ENCODE data around the gene RET. TPM values are rescaled to one million over a fixed set of nuclear protein-coding genes. Genes with fewer than 3 reads are reported as not detected.

RET gene
- total RNA-seq, 6 experiments from 2014 or later = 0.53 to 10.2 (median 1.4) TPM

DNA sequence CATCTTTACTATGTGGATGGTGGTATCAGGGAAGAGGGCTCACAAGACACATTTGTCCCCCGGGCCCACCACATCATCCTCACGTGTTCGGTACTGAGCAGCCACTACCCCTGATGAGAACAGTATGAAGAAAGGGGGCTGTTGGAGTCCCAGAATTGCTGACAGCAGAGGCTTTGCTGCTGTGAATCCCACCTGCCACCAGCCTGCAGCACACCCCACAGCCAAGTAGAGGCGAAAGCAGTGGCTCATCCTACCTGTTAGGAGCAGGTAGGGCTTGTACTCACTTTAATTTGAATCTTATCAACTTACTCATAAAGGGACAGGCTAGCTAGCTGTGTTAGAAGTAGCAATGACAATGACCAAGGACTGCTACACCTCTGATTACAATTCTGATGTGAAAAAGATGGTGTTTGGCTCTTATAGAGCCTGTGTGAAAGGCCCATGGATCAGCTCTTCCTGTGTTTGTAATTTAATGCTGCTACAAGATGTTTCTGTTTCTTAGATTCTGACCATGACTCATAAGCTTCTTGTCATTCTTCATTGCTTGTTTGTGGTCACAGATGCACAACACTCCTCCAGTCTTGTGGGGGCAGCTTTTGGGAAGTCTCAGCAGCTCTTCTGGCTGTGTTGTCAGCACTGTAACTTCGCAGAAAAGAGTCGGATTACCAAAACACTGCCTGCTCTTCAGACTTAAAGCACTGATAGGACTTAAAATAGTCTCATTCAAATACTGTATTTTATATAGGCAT lies 52.3 kb downstream of the RET start:
- no peaks in the 10 kb centered on the region for H3K9me3 ChIP-seq
- H3K4me1 ChIP-seq = no peaks in the 10 kb centered on the region
- no peaks in the 10 kb centered on the region for H3K27me3 ChIP-seq
- H3K27ac ChIP-seq = no peak overlapping the region
- ATAC-seq (peak in 2 of 4 donors; percentile 30 to 59), DNase-seq (peak in 1 of 3 donors; percentile 21)
- no peak for TF ChIP-seq POLR2A (IDR thresholded peaks at IDR 0.05)
- TF ChIP-seq, protein P1, sequence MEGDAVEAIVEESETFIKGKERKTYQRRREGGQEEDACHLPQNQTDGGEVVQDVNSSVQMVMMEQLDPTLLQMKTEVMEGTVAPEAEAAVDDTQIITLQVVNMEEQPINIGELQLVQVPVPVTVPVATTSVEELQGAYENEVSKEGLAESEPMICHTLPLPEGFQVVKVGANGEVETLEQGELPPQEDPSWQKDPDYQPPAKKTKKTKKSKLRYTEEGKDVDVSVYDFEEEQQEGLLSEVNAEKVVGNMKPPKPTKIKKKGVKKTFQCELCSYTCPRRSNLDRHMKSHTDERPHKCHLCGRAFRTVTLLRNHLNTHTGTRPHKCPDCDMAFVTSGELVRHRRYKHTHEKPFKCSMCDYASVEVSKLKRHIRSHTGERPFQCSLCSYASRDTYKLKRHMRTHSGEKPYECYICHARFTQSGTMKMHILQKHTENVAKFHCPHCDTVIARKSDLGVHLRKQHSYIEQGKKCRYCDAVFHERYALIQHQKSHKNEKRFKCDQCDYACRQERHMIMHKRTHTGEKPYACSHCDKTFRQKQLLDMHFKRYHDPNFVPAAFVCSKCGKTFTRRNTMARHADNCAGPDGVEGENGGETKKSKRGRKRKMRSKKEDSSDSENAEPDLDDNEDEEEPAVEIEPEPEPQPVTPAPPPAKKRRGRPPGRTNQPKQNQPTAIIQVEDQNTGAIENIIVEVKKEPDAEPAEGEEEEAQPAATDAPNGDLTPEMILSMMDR (IDR thresholded peaks at IDR 0.05) = no peak
- H3K36me3 ChIP-seq = no peaks in the 10 kb centered on the region
- 66% methylated on average over 6 of the region's 6 CpGs for whole genome bisulfite sequencing (ENCODE audit: insufficient coverage, low coverage, low lambda C conversion rate, missing lambda C conversion rate)
- intact Hi-C loops (cut with DNase I) = no loop called here
- no peak overlapping the region for H3K4me3 ChIP-seq

DNA sequence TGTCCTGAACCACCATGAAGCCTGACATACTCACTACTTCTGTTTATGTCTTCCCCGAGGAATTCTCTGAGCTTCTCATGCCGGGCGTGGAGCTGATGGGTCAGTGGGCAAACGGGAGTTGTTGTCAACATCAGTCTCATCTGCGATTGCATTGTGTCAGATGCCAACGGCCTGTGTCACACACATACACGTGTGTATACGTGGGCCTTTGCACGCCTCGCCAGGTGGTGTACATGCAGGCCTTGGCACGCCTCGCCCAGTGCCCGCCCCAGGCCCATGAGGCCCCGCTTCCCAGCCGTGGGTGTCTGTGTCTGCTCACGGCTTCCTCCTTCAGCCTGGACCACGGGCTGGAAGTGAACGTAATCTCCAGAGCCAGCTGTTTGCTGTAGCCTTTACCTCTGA lies 53.9 kb downstream of the RET start:
- Histone ChIP-seq H3K36me3 (no peaks in the 10 kb centered on the region), H3K27me3 (no peaks in the 10 kb centered on the region), H3K4me1 (no peaks in the 10 kb centered on the region), H3K4me3 (no peak overlapping the region), H3K27ac (no peak overlapping the region), H3K9me3 (no peaks in the 10 kb centered on the region)
- intact Hi-C loops (cut with DNase I) = no loop called here
- TF ChIP-seq, protein P1 (IDR thresholded peaks at IDR 0.05) = no peak
- TF ChIP-seq POLR2A (IDR thresholded peaks at IDR 0.05) = no peak
- ATAC-seq (no peak), DNase-seq (peak in 1 of 3 donors; percentile 40)
- WGBS (ENCODE audit: insufficient coverage, low coverage, low lambda C conversion rate, missing lambda C conversion rate) = 69% methylated on average over 4 of the region's 18 CpGs

DNA sequence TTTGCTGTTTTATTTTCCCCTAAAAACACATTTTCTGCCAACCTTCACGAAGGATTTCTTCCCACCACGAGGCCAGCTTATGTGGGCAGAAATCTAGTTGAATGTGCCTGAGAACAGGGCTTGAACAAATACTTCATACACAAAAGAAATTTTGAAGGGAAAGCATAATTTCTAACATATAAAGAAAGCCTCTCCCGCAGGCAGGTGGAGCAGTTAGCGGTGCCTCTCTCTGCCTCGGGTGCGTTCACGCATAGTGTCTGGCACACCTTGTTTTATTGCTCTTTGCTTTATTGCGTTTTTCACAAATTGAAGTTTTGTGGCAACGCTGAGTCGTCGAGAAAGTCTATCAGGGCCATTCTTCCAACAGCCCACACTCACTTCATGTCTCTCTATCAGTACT lies 54.4 kb downstream of the RET start:
- H3K9me3 ChIP-seq = no peaks in the 10 kb centered on the region
- no peaks in the 10 kb centered on the region for H3K4me1 ChIP-seq
- H3K4me3 ChIP-seq = no peak overlapping the region
- no peaks in the 10 kb centered on the region for H3K36me3 ChIP-seq
- DNase-seq (peak in 1 of 3 donors; percentile 10), ATAC-seq (no peak)
- intact Hi-C loops (cut with DNase I) = no loop called here
- H3K27ac ChIP-seq = no peak overlapping the region
- TF ChIP-seq, protein P1 (IDR thresholded peaks at IDR 0.05) = no peak
- TF ChIP-seq POLR2A (IDR thresholded peaks at IDR 0.05) = no peak
- WGBS (ENCODE audit: insufficient coverage, low coverage, low lambda C conversion rate, missing lambda C conversion rate) = 82% methylated on average over 11 of the region's 11 CpGs
- H3K27me3 ChIP-seq = no peaks in the 10 kb centered on the region

DNA sequence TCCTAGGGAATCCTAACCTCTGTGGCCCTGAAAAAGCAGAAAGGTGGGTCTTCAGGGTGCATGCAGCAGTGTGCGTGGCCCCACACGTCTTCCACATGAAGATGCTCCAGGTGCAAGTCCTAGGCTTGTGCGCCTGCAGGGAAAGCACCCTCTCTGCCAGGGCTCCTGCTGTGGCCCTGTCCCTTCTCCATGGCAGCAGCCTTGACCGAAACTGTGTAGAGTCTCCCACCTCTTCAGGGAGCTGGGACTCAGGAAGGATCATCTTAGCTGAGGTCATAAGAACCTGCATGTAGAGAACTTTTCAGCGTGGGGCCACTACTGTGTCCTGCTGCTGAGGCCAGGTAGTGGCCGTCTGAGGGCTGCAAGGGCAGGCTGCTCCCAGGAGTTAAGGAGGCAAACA lies 55.0 kb downstream of the RET start:
- WGBS (ENCODE audit: insufficient coverage, low coverage, low lambda C conversion rate, missing lambda C conversion rate) = 81% methylated on average over 2 of the region's 6 CpGs
- Histone ChIP-seq H3K27ac (no peak overlapping the region), H3K4me1 (peaks cover 0 to 1% (median under 1%) of the 10 kb centered on the region in 4 donors), H3K36me3 (no peaks in the 10 kb centered on the region), H3K9me3 (no peaks in the 10 kb centered on the region), H3K4me3 (no peak overlapping the region), H3K27me3 (no peaks in the 10 kb centered on the region)
- TF ChIP-seq, protein P1 (IDR thresholded peaks at IDR 0.05) = no peak
- TF ChIP-seq POLR2A (IDR thresholded peaks at IDR 0.05) = no peak
- no peak for ATAC-seq
- peak in 1 of 3 donors; percentile 26 for DNase-seq
- intact Hi-C loops (cut with DNase I) = no loop called here

Measured in right lobe of liver (tissue), 6 donors.